GM12878 (cell line): Measurements from ENCODE around the gene CCDC117. TPM values are rescaled to one million over a fixed set of nuclear protein-coding genes. Genes with fewer than 3 reads are reported as not detected.

Experiments used
- BRCA1 ChIP-seq: IDR thresholded peaks from 2 replicates; pipeline ENCODE4 v1.6.1; 2011; ENCODE audit warnings: low read depth, low read length, improper control_type of control experiment
- CBFB ChIP-seq: IDR thresholded peaks from 2 replicates; pipeline ENCODE4 v1.6.1; 2016; ENCODE audit warnings: antibody characterized with exemption, low read depth
- CHD4 ChIP-seq: fragments of 200-600 bp; sonication (generic); IDR thresholded peaks from 2 replicates; pipeline ENCODE4 v1.6.1; 2016; ENCODE audit warnings: mild to moderate bottlenecking
- EP300 ChIP-seq, 2 experiments: fragments of 150-350 bp in 1 of 2; IDR thresholded peaks; 2 replicates each; pipeline ENCODE4 v1.6.1; 2011 to 2012; ENCODE audit warnings: low read depth in 2 of 2, low read length in 2 of 2, borderline replicate concordance in 1 of 2, improper control_type of control experiment in 1 of 2, inconsistent platforms in 1 of 2; ENCODE audit not compliant: control insufficient read depth in 1 of 2
- GABPA ChIP-seq: IDR thresholded peaks from 2 replicates; pipeline ENCODE4 v1.6.1; 2014; ENCODE audit warnings: antibody characterized with exemption, low read depth, mild to moderate bottlenecking, inconsistent platforms
- HDAC2 ChIP-seq: fragments of 200-600 bp; sonication (generic); IDR thresholded peaks from 2 replicates; pipeline ENCODE4 v1.6.1; 2017
- HDAC6 ChIP-seq: fragments of 200-600 bp; sonication (generic); IDR thresholded peaks from one replicate; pipeline ENCODE4 v1.8.0; 2017; ENCODE audit warnings: antibody characterized with exemption; ENCODE audit not compliant: unreplicated experiment
- JUND ChIP-seq: IDR thresholded peaks from 2 replicates; pipeline ENCODE4 v1.6.1; 2012; ENCODE audit warnings: low read depth, mild to moderate bottlenecking, low read length, improper control_type of control experiment, moderate library complexity
- KAT2A ChIP-seq: conservative IDR thresholded peaks from 2 replicates; pipeline ENCODE4 v1.6.1; 2011; ENCODE audit warnings: low read depth, low read length; ENCODE audit not compliant: control insufficient read depth
- LARP7 ChIP-seq: fragments of 450-650 bp; IDR thresholded peaks from 2 replicates; pipeline ENCODE4 v1.6.1; 2017; ENCODE audit warnings: mild to moderate bottlenecking
- RB1 ChIP-seq: fragments of 450-650 bp; formaldehyde crosslinking; IDR thresholded peaks from 2 replicates; pipeline ENCODE4 v1.6.1; 2017; ENCODE audit warnings: mild to moderate bottlenecking, borderline replicate concordance
- SKIL ChIP-seq: fragments of 450-650 bp; IDR thresholded peaks from 2 replicates; pipeline ENCODE4 v1.6.1; 2017; ENCODE audit warnings: mild to moderate bottlenecking, low read depth, inconsistent platforms; ENCODE audit not compliant: poor library complexity, severe bottlenecking
- SMAD5 ChIP-seq: IDR thresholded peaks from 2 replicates; pipeline ENCODE4 v1.6.1; 2016; ENCODE audit warnings: antibody characterized with exemption, low read depth
- SPI1 ChIP-seq: IDR thresholded peaks from 2 replicates; pipeline ENCODE4 v1.6.1; 2011; ENCODE audit warnings: low read depth, mild to moderate bottlenecking, low read length, moderate library complexity, borderline replicate concordance; ENCODE audit not compliant: insufficient read depth
- SRF ChIP-seq, 2 experiments: IDR thresholded peaks; 2 replicates each; pipeline ENCODE4 v1.6.1; 2011; ENCODE audit warnings: low read depth in 2 of 2, low read length in 2 of 2, mild to moderate bottlenecking in 1 of 2, moderate library complexity in 1 of 2
- STAT3 ChIP-seq: IDR thresholded peaks from 2 replicates; pipeline ENCODE4 v1.6.1; 2011; ENCODE audit warnings: low read depth, low read length, improper control_type of control experiment
- TARDBP ChIP-seq: IDR thresholded peaks from 2 replicates; pipeline ENCODE4 v1.6.1; 2016; ENCODE audit warnings: borderline replicate concordance
- TBL1XR1 ChIP-seq: IDR thresholded peaks from 2 replicates; pipeline ENCODE4 v1.6.1; 2012; ENCODE audit warnings: low read depth, low read length, improper control_type of control experiment
- ZBTB11 ChIP-seq: fragments of 450-650 bp; formaldehyde crosslinking; IDR thresholded peaks from 2 replicates; pipeline ENCODE4 v1.5.0; 2022; ENCODE audit warnings: mild to moderate bottlenecking, missing genetic modification characterization
- ZBTB40 ChIP-seq: fragments of 450-650 bp; IDR thresholded peaks from 2 replicates; pipeline ENCODE4 v1.6.1; 2016; ENCODE audit warnings: mild to moderate bottlenecking, moderate library complexity, borderline replicate concordance
- ZNF384 ChIP-seq: IDR thresholded peaks from 2 replicates; pipeline ENCODE4 v1.6.1; 2012; ENCODE audit warnings: low read depth, mild to moderate bottlenecking, low read length, improper control_type of control experiment, borderline replicate concordance
- polyA plus RNA-seq, 11 experiments: library from polyadenylated mRNA; depleted of rRNA in 4 of 11; unstranded in 6 of 11; stranded (reverse) in 5 of 11; fragments of >200 nt; fragmentation: Nextera tagmentation in 4 of 11; fragmentation: Illumina TruSeq in 1 of 11; extraction: Ambion mirVana in 4 of 11; extraction: Trizol in 1 of 11; gene quantifications; 1 replicate in 1 of 11; 2 replicates in 10 of 11; pipeline versions ENCODE4 v1.2.1 to v1.2.3, GENCODE V29; 2011 to 2016; ENCODE audit warnings: inconsistent platforms in 2 of 11, missing spikeins in 2 of 11, low read depth in 1 of 11
- total RNA-seq, 4 experiments: library from RNA; depleted of rRNA in 3 of 4; stranded (reverse); fragments of >200 nt in 3 of 4; fragmentation: Illumina TruSeq in 1 of 4; extraction: Trizol in 1 of 4; gene quantifications; 2 replicates each; pipeline versions ENCODE4 v1.2.1 to v1.2.3, GENCODE V29; 2013 to 2021

Gene CCDC117
- total and polyA plus RNA-seq, 10 of the 15 experiments (the other 5 are each of a cell fraction or from before 2014, with no cell fraction given), result 6.3 to 32.2 (median 20.6) TPM

- no peak for TF ChIP-seq CHD4
- TF ChIP-seq ZBTB11, result no peak
- no peak for TF ChIP-seq SKIL
- 0 out of 2 replicates have a peak, but pooled peaks have one; percentile 26 for TF ChIP-seq TBL1XR1
- peak; percentile 51; the same call in 1 of the 2 replicates for TF ChIP-seq SMAD5
- TF ChIP-seq LARP7, result peak; percentile 80
- TF ChIP-seq EP300 (IDR thresholded peaks at IDR 0.05; ENCODE audit: borderline replicate concordance in 1 of 2, control insufficient read depth in 1 of 2, low read depth in 2 of 2, low read length in 2 of 2), result no peak
- TF ChIP-seq SRF (IDR thresholded peaks at IDR 0.05; ENCODE audit: low read depth in 2 of 2, low read length in 2 of 2), result no peak
- peak; percentile 69; the same call in 1 of the 2 replicates for TF ChIP-seq RB1
- no peak for TF ChIP-seq JUND
- TF ChIP-seq GABPA, result peak; percentile 88
- TF ChIP-seq HDAC2, result no peak
- TF ChIP-seq ZBTB40, result peak; percentile 88; the same call in 1 of the 2 replicates
- TF ChIP-seq HDAC6, result no peak
- TF ChIP-seq TARDBP, result no peak; the same call in 1 of the 2 replicates
- peak; percentile 75; the same call in 1 of the 2 replicates for TF ChIP-seq CBFB
- TF ChIP-seq ZNF384, result no peak
- 0 out of 2 replicates have a peak, but pooled peaks have one; percentile 36 for TF ChIP-seq STAT3
- peak; percentile 36; the same call in 1 of the 2 replicates for TF ChIP-seq SPI1
- TF ChIP-seq BRCA1, result no peak
- no peak for TF ChIP-seq KAT2A
These were observed 30.5 kb upstream of the CCDC117 start, which contains the start of the genes CHEK2 and HSCB (continued) for GRCh38 chr22:28741785-28742561.
